ENCODE data around the gene KAZN.

The KAZN gene

GRCh38 chr1:14679027-14679688, 80.7 kb downstream of the KAZN start:
- no peak for DNase-seq

GRCh38 chr1:14681182-14681581, 82.7 kb downstream of the KAZN start:
- DNase-seq, result no peak

GRCh38 chr1:14682941-14683621, 84.6 kb downstream of the KAZN start:
- no peak for DNase-seq

GRCh38 chr1:14685078-14685477, 86.6 kb downstream of the KAZN start:
- no peak for DNase-seq

- DNase-seq, result no peak
These were observed 88.2 kb downstream of the KAZN start for GRCh38 chr1:14686701-14687100.

- no peak for DNase-seq
These were observed 88.7 kb downstream of the KAZN start for GRCh38 chr1:14687147-14687546.

GRCh38 chr1:14689996-14690615, 91.6 kb downstream of the KAZN start:
- no peak for DNase-seq

GRCh38 chr1:14693949-14694348, 95.5 kb downstream of the KAZN start:
- no peak for DNase-seq

- no peak for DNase-seq
These were observed 96.1 kb downstream of the KAZN start for GRCh38 chr1:14694589-14694988.

GRCh38 chr1:14696761-14697160, 98.3 kb downstream of the KAZN start:
- no peak for DNase-seq

GRCh38 chr1:14697353-14697752, 98.9 kb downstream of the KAZN start:
- no peak for DNase-seq

- no peak for DNase-seq
These were observed 99.8 kb downstream of the KAZN start for GRCh38 chr1:14698314-14698713.

GRCh38 chr1:14699620-14700019, 101.1 kb downstream of the KAZN start:
- DNase-seq, result no peak

GRCh38 chr1:14704846-14705245, 106.4 kb downstream of the KAZN start:
- peak; percentile 10 for DNase-seq

- no peak for DNase-seq
These were observed 107.3 kb downstream of the KAZN start for GRCh38 chr1:14705824-14706223.

- DNase-seq, result no peak
These were observed 108.1 kb downstream of the KAZN start for GRCh38 chr1:14706631-14707030.

GRCh38 chr1:14707531-14708445, 109.3 kb downstream of the KAZN start:
- no peak for DNase-seq

- no peak for DNase-seq
These were observed 111.8 kb downstream of the KAZN start for GRCh38 chr1:14710331-14710730.

GRCh38 chr1:14712136-14712535, 113.7 kb downstream of the KAZN start:
- DNase-seq, result no peak

- no peak for DNase-seq
These were observed 114.6 kb downstream of the KAZN start for GRCh38 chr1:14713077-14713476.

GRCh38 chr1:14715266-14715665, 116.8 kb downstream of the KAZN start:
- no peak for DNase-seq

GRCh38 chr1:14715802-14716201, 117.3 kb downstream of the KAZN start:
- no peak for DNase-seq

GRCh38 chr1:14716474-14716873, 118.0 kb downstream of the KAZN start:
- no peak for DNase-seq

Measured in activated CD4-positive, alpha-beta T cell treated with anti-CD3 and anti-CD28 coated beads, Interleukin-10, Interleukin-2, amounts not matched to agents 100 ng/mL and 50 ng/mL, durations not matched to agents 16 hours and 8 hours (primary cell).